ENCODE data around the gene ZNF106. TPM values are rescaled to one million over a fixed set of nuclear protein-coding genes. Genes with fewer than 3 reads are reported as not detected.

ZNF106 gene
- total and polyA plus RNA-seq, 2 donors: 8.6 to 23.7 TPM

DNA sequence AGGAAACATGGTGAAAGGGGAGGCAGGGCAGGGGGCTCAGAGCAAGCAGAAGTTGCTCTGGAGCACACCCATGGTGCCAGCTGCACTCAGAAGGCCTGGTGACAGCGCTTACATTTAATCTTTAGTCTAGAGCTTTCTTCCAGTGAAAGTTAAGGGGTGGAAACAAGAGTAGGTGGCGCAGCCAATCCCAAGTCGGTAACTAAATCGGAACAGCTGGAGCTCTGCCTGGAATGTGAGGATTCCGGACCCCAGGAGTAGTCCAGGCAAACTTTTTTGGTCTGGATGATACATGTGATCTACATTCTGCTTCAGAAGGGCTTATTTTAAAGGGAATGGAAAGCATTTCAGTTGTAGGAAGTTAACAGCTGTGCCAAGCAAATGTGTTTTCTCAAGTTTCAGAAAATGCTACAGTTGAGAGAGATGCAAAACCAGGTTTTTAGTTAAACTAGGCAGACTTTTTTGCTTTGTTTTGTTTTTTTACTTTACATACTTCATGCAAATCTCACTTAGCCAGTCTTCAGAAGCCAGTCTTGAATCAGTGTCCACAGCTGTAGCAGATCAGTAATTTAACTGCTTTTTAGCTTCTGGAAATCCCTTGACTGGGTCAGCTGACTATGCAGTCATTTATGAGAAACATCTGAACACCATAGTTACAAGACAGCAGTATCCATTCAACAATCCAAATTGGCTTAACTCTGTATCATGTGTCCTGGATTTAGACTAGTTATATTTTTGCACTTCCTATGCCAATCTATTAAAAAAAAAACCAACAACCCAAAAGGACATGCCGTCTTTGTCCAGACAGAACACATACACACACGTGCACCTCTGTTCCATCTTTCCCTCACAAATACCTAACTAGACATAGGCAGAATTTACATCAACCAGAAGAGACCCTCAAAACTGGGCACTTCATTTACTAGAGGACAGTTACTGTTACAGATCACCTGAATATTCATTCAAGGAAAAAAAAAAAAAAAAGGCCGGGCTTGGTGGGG is 33.2 kb downstream of the ZNF106 start:
- Histone ChIP-seq H3K27ac (ENCODE audit: low read depth in 1 of 2, low read length in 1 of 2) (peak overlapping the region; percentile 70 to 87), H3K36me3 (ENCODE audit: control insufficient read depth in 2 of 2, insufficient read depth in 2 of 2, low read length in 1 of 2) (peaks cover 3 to 7% of the 10 kb centered on the region in 2 donors), H3K4me1 (ENCODE audit: control insufficient read depth in 2 of 2, insufficient read depth in 2 of 2, low read length in 2 of 2) (peaks cover 3 to 8% of the 10 kb centered on the region in 2 donors), H3K9me3 (ENCODE audit: control insufficient read depth in 2 of 2, insufficient read depth in 1 of 2, low read length in 1 of 2) (no peaks in the 10 kb centered on the region), H3K27me3 (ENCODE audit: control insufficient read depth in 2 of 2, insufficient read depth in 1 of 2, low read length in 1 of 2) (no peaks in the 10 kb centered on the region), H3K4me3 (ENCODE audit: low read length in 2 of 2) (no peak overlapping the region)
- 90% methylated on average over 8 of the region's 8 CpGs for WGBS
- peak in 4 of 9 donors; percentile 15 to 55 (median 26) for DNase-seq (ENCODE audit: low read depth in 6 of 9, low spot score in 9 of 9)

DNA sequence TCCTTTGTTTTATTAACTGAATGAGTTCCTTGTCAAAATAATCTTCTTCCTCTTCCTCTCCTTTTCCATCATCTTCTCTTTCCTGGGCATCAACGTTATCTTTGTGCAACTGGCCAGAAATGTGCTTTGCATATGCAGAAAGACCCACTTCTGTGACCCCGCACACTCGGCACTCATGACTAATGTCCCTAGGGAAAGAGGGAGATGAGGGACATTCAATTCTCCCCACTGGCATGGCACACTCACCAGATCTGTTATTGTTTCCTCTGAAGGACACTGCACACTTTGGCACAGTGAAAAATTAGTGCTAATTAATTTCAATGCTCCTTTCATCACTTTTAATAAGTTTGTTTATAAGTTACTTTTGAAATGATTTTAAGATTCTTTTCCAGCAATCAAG is 34.0 kb downstream of the ZNF106 start:
- WGBS: 85% methylated on average over 3 of the region's 3 CpGs

GRCh38 chr15:42456531-42456930 is 34.4 kb downstream of the ZNF106 start:
- Histone ChIP-seq H3K4me1 (ENCODE audit: control insufficient read depth in 2 of 2, insufficient read depth in 2 of 2, low read length in 2 of 2) (peaks cover 3 to 8% of the 10 kb centered on the region in 2 donors), H3K9me3 (ENCODE audit: control insufficient read depth in 2 of 2, insufficient read depth in 1 of 2, low read length in 1 of 2) (no peaks in the 10 kb centered on the region), H3K36me3 (ENCODE audit: control insufficient read depth in 2 of 2, insufficient read depth in 2 of 2, low read length in 1 of 2) (peaks cover 7 to 10% of the 10 kb centered on the region in 2 donors), H3K27me3 (ENCODE audit: control insufficient read depth in 2 of 2, insufficient read depth in 1 of 2, low read length in 1 of 2) (no peaks in the 10 kb centered on the region), H3K27ac (ENCODE audit: low read depth in 1 of 2, low read length in 1 of 2) (no peak overlapping the region), H3K4me3 (ENCODE audit: low read length in 2 of 2) (no peak overlapping the region)
- DNase-seq (ENCODE audit: low read depth in 6 of 9, low spot score in 9 of 9): no peak

More for the DNA sequence above, 34.0 kb downstream of the ZNF106 start:
- Histone ChIP-seq H3K4me3 (ENCODE audit: low read length in 2 of 2) (no peak overlapping the region), H3K9me3 (ENCODE audit: control insufficient read depth in 2 of 2, insufficient read depth in 1 of 2, low read length in 1 of 2) (no peaks in the 10 kb centered on the region), H3K4me1 (ENCODE audit: control insufficient read depth in 2 of 2, insufficient read depth in 2 of 2, low read length in 2 of 2) (peaks cover 3 to 8% of the 10 kb centered on the region in 2 donors), H3K36me3 (ENCODE audit: control insufficient read depth in 2 of 2, insufficient read depth in 2 of 2, low read length in 1 of 2) (peaks cover 3 to 7% of the 10 kb centered on the region in 2 donors), H3K27me3 (ENCODE audit: control insufficient read depth in 2 of 2, insufficient read depth in 1 of 2, low read length in 1 of 2) (no peaks in the 10 kb centered on the region), H3K27ac (ENCODE audit: low read depth in 1 of 2, low read length in 1 of 2) (peak overlapping the region in 1 of 2 donors; percentile 87)
- no peak for DNase-seq (ENCODE audit: low read depth in 6 of 9, low spot score in 9 of 9)

DNA sequence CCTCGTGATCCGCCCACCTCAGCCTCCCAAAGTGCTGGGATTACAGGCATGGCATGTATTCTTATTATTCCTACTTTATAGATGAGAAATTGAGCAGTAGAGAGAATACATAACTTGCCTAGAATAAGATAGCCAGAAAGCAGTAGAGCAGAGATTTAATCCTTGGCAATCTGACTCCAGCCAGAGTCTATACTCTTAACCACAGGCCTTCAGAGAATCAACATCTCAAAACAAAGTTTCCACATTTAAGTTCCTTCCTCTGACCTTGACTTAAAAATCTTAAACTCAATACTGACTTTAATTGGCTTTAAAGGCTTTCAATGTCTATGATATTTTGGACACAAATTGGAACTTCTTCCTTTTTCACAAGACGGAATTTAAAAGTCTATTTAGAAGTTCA is 37.1 kb downstream of the ZNF106 start:
- H3K4me3 ChIP-seq (ENCODE audit: low read length in 2 of 2): no peak overlapping the region
- no peaks in the 10 kb centered on the region for H3K27me3 ChIP-seq (ENCODE audit: control insufficient read depth in 2 of 2, insufficient read depth in 1 of 2, low read length in 1 of 2)
- 96% methylated on average over 3 of the region's 3 CpGs for WGBS
- H3K36me3 ChIP-seq (ENCODE audit: control insufficient read depth in 2 of 2, insufficient read depth in 2 of 2, low read length in 1 of 2): peaks cover 25 to 30% of the 10 kb centered on the region in 2 donors
- H3K9me3 ChIP-seq (ENCODE audit: control insufficient read depth in 2 of 2, insufficient read depth in 1 of 2, low read length in 1 of 2): no peaks in the 10 kb centered on the region
- peaks cover 3 to 8% of the 10 kb centered on the region in 2 donors for H3K4me1 ChIP-seq (ENCODE audit: control insufficient read depth in 2 of 2, insufficient read depth in 2 of 2, low read length in 2 of 2)
- DNase-seq (ENCODE audit: low read depth in 6 of 9, low spot score in 9 of 9): no peak
- H3K27ac ChIP-seq (ENCODE audit: low read depth in 1 of 2, low read length in 1 of 2): no peak overlapping the region

DNA sequence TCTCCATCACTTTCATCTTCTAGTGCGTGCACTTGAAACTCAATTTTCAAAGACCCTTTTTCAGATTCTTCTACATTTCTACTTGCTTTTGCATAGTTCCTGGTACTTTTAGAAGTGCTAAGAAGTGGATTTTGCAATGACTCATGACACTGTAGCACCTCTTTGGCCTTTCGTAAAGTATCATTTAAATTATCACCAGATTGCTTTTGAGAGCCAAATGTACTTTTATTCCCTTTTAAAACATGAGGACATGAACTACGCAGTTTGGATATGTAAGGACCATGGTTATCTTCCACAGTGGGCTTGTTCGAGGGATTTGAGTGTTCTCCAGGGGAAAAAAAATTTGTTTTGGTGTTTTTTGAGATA is 40.5 kb downstream of the ZNF106 start:
- WGBS: 98% methylated on average over 4 of the region's 4 CpGs
- Histone ChIP-seq H3K27me3 (ENCODE audit: control insufficient read depth in 2 of 2, insufficient read depth in 1 of 2, low read length in 1 of 2) (no peaks in the 10 kb centered on the region), H3K4me1 (ENCODE audit: control insufficient read depth in 2 of 2, insufficient read depth in 2 of 2, low read length in 2 of 2) (no peaks in the 10 kb centered on the region), H3K36me3 (ENCODE audit: control insufficient read depth in 2 of 2, insufficient read depth in 2 of 2, low read length in 1 of 2) (peaks cover 39 to 41% of the 10 kb centered on the region in 2 donors), H3K27ac (ENCODE audit: low read depth in 1 of 2, low read length in 1 of 2) (no peak overlapping the region), H3K4me3 (ENCODE audit: low read length in 2 of 2) (no peak overlapping the region), H3K9me3 (ENCODE audit: control insufficient read depth in 2 of 2, insufficient read depth in 1 of 2, low read length in 1 of 2) (no peaks in the 10 kb centered on the region)
- no peak for DNase-seq (ENCODE audit: low read depth in 6 of 9, low spot score in 9 of 9)

GRCh38 chr15:42449770-42450424 is 41.0 kb downstream of the ZNF106 start:
- no peak overlapping the region for H3K27ac ChIP-seq (ENCODE audit: low read depth in 1 of 2, low read length in 1 of 2)

GRCh38 chr15:42448281-42448680 is 42.7 kb downstream of the ZNF106 start:
- peak overlapping the region in 1 of 2 donors; percentile 18 for H3K27ac ChIP-seq (ENCODE audit: low read depth in 1 of 2, low read length in 1 of 2)
- H3K36me3 ChIP-seq (ENCODE audit: control insufficient read depth in 2 of 2, insufficient read depth in 2 of 2, low read length in 1 of 2): peaks cover 49 to 53% of the 10 kb centered on the region in 2 donors
- H3K9me3 ChIP-seq (ENCODE audit: control insufficient read depth in 2 of 2, insufficient read depth in 1 of 2, low read length in 1 of 2): no peaks in the 10 kb centered on the region
- WGBS: 98% methylated on average over 6 of the region's 6 CpGs
- no peaks in the 10 kb centered on the region for H3K4me1 ChIP-seq (ENCODE audit: control insufficient read depth in 2 of 2, insufficient read depth in 2 of 2, low read length in 2 of 2)
- no peaks in the 10 kb centered on the region for H3K27me3 ChIP-seq (ENCODE audit: control insufficient read depth in 2 of 2, insufficient read depth in 1 of 2, low read length in 1 of 2)
- no peak for DNase-seq (ENCODE audit: low read depth in 6 of 9, low spot score in 9 of 9)
- no peak overlapping the region for H3K4me3 ChIP-seq (ENCODE audit: low read length in 2 of 2)

More at GRCh38 chr15:42449770-42450424, 41.0 kb downstream of the ZNF106 start:
- H3K4me3 ChIP-seq (ENCODE audit: low read length in 2 of 2): no peak overlapping the region
- 98% methylated on average over 13 of the region's 13 CpGs for WGBS
- DNase-seq (ENCODE audit: low read depth in 6 of 9, low spot score in 9 of 9): no peak
- H3K9me3 ChIP-seq (ENCODE audit: control insufficient read depth in 2 of 2, insufficient read depth in 1 of 2, low read length in 1 of 2): no peaks in the 10 kb centered on the region
- peaks cover 41 to 44% of the 10 kb centered on the region in 2 donors for H3K36me3 ChIP-seq (ENCODE audit: control insufficient read depth in 2 of 2, insufficient read depth in 2 of 2, low read length in 1 of 2)
- no peaks in the 10 kb centered on the region for H3K4me1 ChIP-seq (ENCODE audit: control insufficient read depth in 2 of 2, insufficient read depth in 2 of 2, low read length in 2 of 2)
- no peaks in the 10 kb centered on the region for H3K27me3 ChIP-seq (ENCODE audit: control insufficient read depth in 2 of 2, insufficient read depth in 1 of 2, low read length in 1 of 2)

DNA sequence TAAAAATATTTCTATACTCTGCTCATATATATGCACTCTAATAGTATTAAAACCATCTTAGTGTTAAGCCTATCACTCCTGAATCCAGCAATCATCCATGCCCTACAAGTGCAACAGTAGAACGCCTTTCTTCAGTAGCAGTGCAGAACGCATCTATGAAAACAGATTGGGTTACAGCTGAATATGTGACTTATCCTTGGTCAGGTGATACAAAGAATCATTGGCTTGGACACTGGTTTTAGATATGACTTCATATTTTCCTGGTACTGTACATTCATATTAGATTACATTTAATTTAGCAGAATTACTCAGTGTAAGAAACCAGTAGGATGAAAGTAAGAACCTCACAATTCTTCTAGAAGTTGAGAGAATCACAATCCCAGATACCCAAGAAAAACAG is 43.3 kb downstream of the ZNF106 start:
- no peaks in the 10 kb centered on the region for H3K9me3 ChIP-seq (ENCODE audit: control insufficient read depth in 2 of 2, insufficient read depth in 1 of 2, low read length in 1 of 2)
- no peak overlapping the region for H3K27ac ChIP-seq (ENCODE audit: low read depth in 1 of 2, low read length in 1 of 2)
- H3K27me3 ChIP-seq (ENCODE audit: control insufficient read depth in 2 of 2, insufficient read depth in 1 of 2, low read length in 1 of 2): no peaks in the 10 kb centered on the region
- H3K36me3 ChIP-seq (ENCODE audit: control insufficient read depth in 2 of 2, insufficient read depth in 2 of 2, low read length in 1 of 2): peaks cover 49 to 57% of the 10 kb centered on the region in 2 donors
- no peak overlapping the region for H3K4me3 ChIP-seq (ENCODE audit: low read length in 2 of 2)
- no peaks in the 10 kb centered on the region for H3K4me1 ChIP-seq (ENCODE audit: control insufficient read depth in 2 of 2, insufficient read depth in 2 of 2, low read length in 2 of 2)
- no peak for DNase-seq (ENCODE audit: low read depth in 6 of 9, low spot score in 9 of 9)
- WGBS: 95% methylated on average over 2 of the region's 2 CpGs

- no peaks in the 10 kb centered on the region for H3K4me1 ChIP-seq (ENCODE audit: control insufficient read depth in 2 of 2, insufficient read depth in 2 of 2, low read length in 2 of 2)
- no peak overlapping the region for H3K4me3 ChIP-seq (ENCODE audit: low read length in 2 of 2)
- H3K36me3 ChIP-seq (ENCODE audit: control insufficient read depth in 2 of 2, insufficient read depth in 2 of 2, low read length in 1 of 2): peaks cover 44 to 48% of the 10 kb centered on the region in 2 donors
- H3K27ac ChIP-seq (ENCODE audit: low read depth in 1 of 2, low read length in 1 of 2): no peak overlapping the region
- no peak for DNase-seq (ENCODE audit: low read depth in 6 of 9, low spot score in 9 of 9)
- H3K9me3 ChIP-seq (ENCODE audit: control insufficient read depth in 2 of 2, insufficient read depth in 1 of 2, low read length in 1 of 2): no peaks in the 10 kb centered on the region
- H3K27me3 ChIP-seq (ENCODE audit: control insufficient read depth in 2 of 2, insufficient read depth in 1 of 2, low read length in 1 of 2): no peaks in the 10 kb centered on the region
Observed at GRCh38 chr15:42445551-42445950, 45.4 kb downstream of the ZNF106 start.
